ENCODE results near the gene COMT.

Gene COMT

DNA sequence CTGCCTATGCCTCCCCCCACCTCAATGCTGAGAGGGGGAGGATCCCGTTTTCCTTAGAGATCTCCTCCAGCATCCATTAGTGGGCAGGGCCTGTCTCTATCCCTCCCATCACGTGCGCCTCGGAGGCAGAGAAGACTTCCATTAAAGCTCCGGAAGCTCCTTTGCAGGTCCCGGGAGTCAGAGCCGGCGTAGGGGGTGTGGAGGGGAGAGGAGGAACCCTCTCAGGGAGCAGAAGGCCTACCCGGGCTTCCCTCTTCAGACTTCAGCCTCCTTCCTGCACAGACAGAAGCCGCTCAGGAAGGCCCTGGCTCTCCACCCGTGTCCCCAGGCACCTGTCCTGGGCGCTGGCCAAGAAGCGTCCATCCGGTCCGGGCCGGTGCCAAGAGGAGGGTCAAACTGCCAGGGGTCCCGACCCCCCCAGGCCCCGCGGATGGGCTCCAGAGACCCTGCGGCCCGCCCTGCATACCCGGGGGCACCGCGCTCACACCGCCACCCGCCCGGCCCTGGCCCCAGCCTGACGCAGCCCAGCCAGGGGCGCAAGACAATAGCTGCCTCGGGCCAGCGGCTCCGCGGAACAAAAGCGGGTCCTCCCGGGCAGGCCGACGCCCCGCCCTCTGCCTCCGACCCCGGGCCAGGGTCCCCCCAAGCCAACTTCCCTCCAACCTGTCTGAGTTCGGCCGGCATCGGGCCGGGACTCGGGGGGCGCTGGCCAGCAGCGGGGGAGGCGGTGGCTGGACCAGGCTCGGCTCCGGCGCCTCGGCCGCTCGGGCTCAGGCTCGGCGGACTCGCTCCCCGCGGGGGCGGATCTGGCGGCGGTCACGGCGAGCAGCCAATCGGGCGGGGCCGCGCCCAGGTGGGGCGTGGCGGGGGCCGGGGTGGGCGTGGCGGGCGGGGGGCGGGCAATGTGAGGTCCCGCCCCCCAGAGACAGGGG, 45.1 kb downstream of the COMT start:
- TF ChIP-seq CTBP1 (IDR thresholded peaks at IDR 0.05; ENCODE audit: borderline replicate concordance) (no peak), TARDBP (IDR thresholded peaks at IDR 0.05) (no peak), FOXA1 (IDR thresholded peaks at IDR 0.05) (no peak), BHLHE40 (IDR thresholded peaks at IDR 0.05; ENCODE audit: borderline replicate concordance) (no peak), NFRKB (IDR thresholded peaks at IDR 0.05) (no peak)
- ChIA-PET POLR2A (interaction anchor here (1.0 to 4.0 kb wide), 7 partner anchors 11 to 34 kb away, joined by 3 to 25 read pairs (median 5); partner anchors contain the start of gene TANGO2), CTCF (no interaction called here)
- peak; percentile 99 for DNase-seq (ENCODE audit: extremely low spot score)

GRCh38 chr22:19987394-19988306, 46.1 kb downstream of the COMT start:
- CTCF ChIA-PET = interaction anchor here (1.4 kb wide), 1 partner anchor 26 kb away, joined by 4 read pairs; no protein-coding TSS in a partner anchor
- TF ChIP-seq ELF4 (IDR thresholded peaks at IDR 0.05) (no peak), L3MBTL2 (conservative IDR thresholded peaks at IDR 0.05) (no peak), FOXM1 (IDR thresholded peaks at IDR 0.05; ENCODE audit: borderline replicate concordance) (no peak), SUZ12 (IDR thresholded peaks at IDR 0.05) (no peak)
- POLR2A ChIA-PET = interaction anchor here (1.0 to 1.4 kb wide), 6 partner anchors 10 to 33 kb away, joined by 3 to 8 read pairs (median 3); partner anchors contain the start of gene TANGO2
- no peak for DNase-seq (ENCODE audit: extremely low spot score)

DNA sequence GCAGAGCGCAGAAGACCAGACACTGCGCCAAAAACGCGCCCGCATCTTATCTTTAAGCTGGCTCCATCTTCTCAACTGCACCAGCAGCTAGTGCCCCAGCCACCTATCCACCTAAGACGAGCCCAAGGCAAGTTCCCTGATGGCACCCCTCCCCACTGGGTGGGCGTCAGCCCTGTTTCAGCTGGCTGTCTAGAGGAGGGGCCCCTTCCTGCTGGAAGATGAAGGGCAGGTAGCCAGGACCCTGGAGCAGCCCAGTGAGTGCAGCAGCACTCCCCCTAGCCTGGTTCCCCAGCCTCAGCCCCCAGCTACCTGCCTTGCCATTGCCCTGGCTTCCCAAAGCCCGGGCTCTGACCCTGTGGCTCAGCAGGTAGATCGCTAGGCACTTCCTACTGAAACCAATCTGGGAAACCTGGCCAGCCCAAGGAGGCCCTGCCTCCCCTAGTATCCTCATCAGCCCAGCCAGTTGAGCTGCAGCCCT, 46.8 kb downstream of the COMT start:
- ChIA-PET POLR2A (interaction anchor here (1.0 to 1.2 kb wide), 3 partner anchors 14 to 25 kb away, joined by 3 read pairs; no protein-coding TSS in a partner anchor), CTCF (interaction anchor here (1.4 kb wide), 1 partner anchor 25 kb away, joined by 4 read pairs; no protein-coding TSS in a partner anchor)
- TF ChIP-seq LEF1 (IDR thresholded peaks at IDR 0.05; ENCODE audit: borderline replicate concordance) (no peak), FOXM1 (IDR thresholded peaks at IDR 0.05; ENCODE audit: borderline replicate concordance) (no peak), TARDBP (IDR thresholded peaks at IDR 0.05) (no peak), ARNT (IDR thresholded peaks at IDR 0.05) (no peak), L3MBTL2 (conservative IDR thresholded peaks at IDR 0.05) (no peak), ZNF384 (IDR thresholded peaks at IDR 0.05) (no peak), FOXK2 (IDR thresholded peaks at IDR 0.05) (no peak), NFRKB (IDR thresholded peaks at IDR 0.05) (no peak), SUZ12 (IDR thresholded peaks at IDR 0.05) (no peak), ELF4 (IDR thresholded peaks at IDR 0.05) (no peak), SP1 (IDR thresholded peaks at IDR 0.05) (no peak)
- no peak for DNase-seq (ENCODE audit: extremely low spot score)

DNA sequence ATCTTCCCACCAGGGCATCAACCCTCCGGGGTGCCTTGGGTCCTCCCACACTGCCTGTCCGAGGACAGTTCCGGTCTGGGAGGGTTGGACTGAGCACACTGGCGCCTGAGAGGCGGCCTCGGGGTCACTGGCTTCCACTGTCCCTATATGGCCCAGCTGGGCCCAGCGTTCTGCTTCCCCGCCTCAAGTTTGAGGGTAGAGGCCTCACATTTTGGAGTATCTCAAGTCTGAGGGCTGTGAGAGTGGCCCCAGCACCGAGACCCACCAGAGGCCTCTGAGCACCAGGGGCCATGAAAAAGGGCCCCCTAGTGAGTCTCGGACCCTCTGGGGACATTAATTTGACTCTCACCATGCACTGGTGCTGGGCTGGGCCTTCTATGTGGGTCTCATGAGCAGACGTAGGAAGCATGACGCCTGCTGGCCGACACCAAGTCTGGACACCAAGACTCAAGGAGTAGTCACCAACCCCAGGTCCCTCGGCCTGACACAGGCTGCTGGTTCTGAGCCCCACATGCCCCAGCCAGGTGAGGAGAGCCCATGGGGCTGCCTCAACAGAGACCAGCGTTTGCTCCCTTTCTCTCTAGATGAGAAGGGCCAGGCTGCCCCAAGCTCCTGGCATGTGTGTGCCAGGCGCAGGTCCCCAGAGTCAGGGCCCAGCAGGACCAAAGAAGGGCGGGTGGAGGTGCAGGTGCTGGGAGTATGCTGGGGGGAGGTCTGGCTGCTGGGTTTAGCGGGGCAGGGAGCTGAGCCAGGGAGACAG, 47.6 kb downstream of the COMT start:
- CTCF ChIA-PET = interaction anchor here (0.6 to 1.4 kb wide), 2 partner anchors 24 kb away, joined by 3 to 4 read pairs; no protein-coding TSS in a partner anchor
- DNase-seq (ENCODE audit: extremely low spot score) = no peak
- TF ChIP-seq HDGF (IDR thresholded peaks at IDR 0.05; ENCODE audit: borderline replicate concordance) (no peak), L3MBTL2 (conservative IDR thresholded peaks at IDR 0.05) (no peak)
- POLR2A ChIA-PET = interaction anchor here (1.2 kb wide), 1 partner anchor 22 kb away, joined by 3 read pairs; no protein-coding TSS in a partner anchor

DNA sequence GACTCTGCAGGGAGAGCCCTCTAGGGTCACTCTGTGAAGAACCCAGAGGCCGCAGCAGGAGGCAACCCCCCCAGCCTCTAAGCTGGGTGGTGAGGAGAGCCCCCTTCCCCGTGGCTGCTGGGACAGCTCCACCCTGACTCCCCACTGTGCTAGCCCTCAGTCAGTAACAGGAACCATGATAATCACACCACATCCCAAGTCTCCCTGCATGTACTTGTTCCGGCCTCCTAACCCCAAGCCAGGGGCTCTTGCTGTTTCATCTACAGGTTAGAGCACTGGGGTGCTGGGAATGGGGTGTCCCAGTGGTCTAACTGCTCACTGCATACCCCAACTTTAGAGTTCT, 48.1 kb downstream of the COMT start:
- DNase-seq (ENCODE audit: extremely low spot score) = no peak
- TF ChIP-seq FOXA1 (IDR thresholded peaks at IDR 0.05) (no peak), FOXM1 (IDR thresholded peaks at IDR 0.05; ENCODE audit: borderline replicate concordance) (no peak), BHLHE40 (IDR thresholded peaks at IDR 0.05; ENCODE audit: borderline replicate concordance) (no peak), CTBP1 (IDR thresholded peaks at IDR 0.05; ENCODE audit: borderline replicate concordance) (no peak), NFRKB (IDR thresholded peaks at IDR 0.05) (no peak), ELF4 (IDR thresholded peaks at IDR 0.05) (no peak), L3MBTL2 (conservative IDR thresholded peaks at IDR 0.05) (no peak)
- POLR2A ChIA-PET = no interaction called here
- CTCF ChIA-PET = interaction anchor here (0.6 kb wide), 1 partner anchor 24 kb away, joined by 3 read pairs; no protein-coding TSS in a partner anchor

DNA sequence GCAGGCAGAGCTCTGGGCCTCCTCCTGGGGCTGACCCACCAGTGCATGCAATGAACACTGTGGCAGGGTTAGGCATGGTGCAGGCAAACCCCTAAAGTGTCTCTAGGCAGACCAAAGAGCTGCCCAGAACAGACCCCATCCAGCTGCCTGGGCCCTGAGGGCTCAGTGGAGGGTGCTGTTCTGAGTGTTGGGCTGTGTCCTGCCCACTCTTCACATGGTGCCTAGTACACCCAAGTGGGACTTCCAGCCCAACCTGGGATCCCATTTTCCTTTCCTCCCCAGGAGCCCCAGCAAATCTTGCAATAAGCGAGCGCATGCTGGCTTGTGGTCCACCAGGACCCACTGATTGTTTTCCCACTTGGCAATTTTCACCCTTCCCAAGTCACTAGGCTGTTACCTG, 48.6 kb downstream of the COMT start:
- TF ChIP-seq ZNF384 (IDR thresholded peaks at IDR 0.05) (no peak), FOXK2 (IDR thresholded peaks at IDR 0.05) (no peak), FOXA1 (IDR thresholded peaks at IDR 0.05) (no peak), SP1 (IDR thresholded peaks at IDR 0.05) (no peak), NFRKB (IDR thresholded peaks at IDR 0.05) (no peak), HDGF (IDR thresholded peaks at IDR 0.05; ENCODE audit: borderline replicate concordance) (no peak), ARNT (IDR thresholded peaks at IDR 0.05) (no peak), SUZ12 (IDR thresholded peaks at IDR 0.05) (no peak), LEF1 (IDR thresholded peaks at IDR 0.05; ENCODE audit: borderline replicate concordance) (no peak), TARDBP (IDR thresholded peaks at IDR 0.05) (no peak), L3MBTL2 (conservative IDR thresholded peaks at IDR 0.05) (no peak), BHLHE40 (IDR thresholded peaks at IDR 0.05; ENCODE audit: borderline replicate concordance) (no peak), CTBP1 (IDR thresholded peaks at IDR 0.05; ENCODE audit: borderline replicate concordance) (no peak), PKNOX1 (IDR thresholded peaks at IDR 0.05) (no peak), ELF4 (IDR thresholded peaks at IDR 0.05) (no peak), FOXM1 (IDR thresholded peaks at IDR 0.05; ENCODE audit: borderline replicate concordance) (no peak)
- POLR2A ChIA-PET = no interaction called here
- CTCF ChIA-PET = interaction anchor here (0.6 kb wide), 1 partner anchor 23 kb away, joined by 3 read pairs; no protein-coding TSS in a partner anchor
- no peak for DNase-seq (ENCODE audit: extremely low spot score)

Measured in HEK293T (cell line).